ENCODE results near the gene ATRN.

DNA sequence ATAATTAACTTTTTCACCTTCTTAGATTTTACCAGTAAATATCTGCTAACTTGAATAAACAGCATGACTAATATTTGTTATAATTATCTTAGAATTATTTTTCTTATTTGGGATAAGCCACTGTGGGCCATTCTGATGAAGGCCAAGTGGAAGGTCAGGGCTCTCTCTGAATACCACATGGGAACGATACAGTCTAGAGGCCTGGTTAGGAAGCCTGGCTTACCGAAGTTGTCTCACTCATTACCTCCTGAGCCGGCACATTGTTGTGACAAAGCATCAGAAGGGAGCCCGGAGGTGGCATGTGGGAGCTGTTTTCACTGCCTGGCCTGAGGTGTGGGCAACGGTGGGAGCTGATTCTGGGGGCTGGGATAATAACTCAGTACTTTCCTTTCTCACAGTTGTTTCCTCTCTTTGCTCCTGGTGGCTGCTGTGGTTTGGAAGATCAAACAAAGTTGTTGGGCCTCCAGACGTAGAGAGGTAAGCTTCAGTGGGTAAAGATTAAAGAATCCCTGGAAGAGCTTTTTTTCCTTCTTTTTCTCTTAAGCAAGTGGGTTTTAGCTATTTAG is 163.2 kb downstream of the ATRN start:
- TF ChIP-seq, protein P1, sequence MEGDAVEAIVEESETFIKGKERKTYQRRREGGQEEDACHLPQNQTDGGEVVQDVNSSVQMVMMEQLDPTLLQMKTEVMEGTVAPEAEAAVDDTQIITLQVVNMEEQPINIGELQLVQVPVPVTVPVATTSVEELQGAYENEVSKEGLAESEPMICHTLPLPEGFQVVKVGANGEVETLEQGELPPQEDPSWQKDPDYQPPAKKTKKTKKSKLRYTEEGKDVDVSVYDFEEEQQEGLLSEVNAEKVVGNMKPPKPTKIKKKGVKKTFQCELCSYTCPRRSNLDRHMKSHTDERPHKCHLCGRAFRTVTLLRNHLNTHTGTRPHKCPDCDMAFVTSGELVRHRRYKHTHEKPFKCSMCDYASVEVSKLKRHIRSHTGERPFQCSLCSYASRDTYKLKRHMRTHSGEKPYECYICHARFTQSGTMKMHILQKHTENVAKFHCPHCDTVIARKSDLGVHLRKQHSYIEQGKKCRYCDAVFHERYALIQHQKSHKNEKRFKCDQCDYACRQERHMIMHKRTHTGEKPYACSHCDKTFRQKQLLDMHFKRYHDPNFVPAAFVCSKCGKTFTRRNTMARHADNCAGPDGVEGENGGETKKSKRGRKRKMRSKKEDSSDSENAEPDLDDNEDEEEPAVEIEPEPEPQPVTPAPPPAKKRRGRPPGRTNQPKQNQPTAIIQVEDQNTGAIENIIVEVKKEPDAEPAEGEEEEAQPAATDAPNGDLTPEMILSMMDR (IDR thresholded peaks at IDR 0.05) = no peak
- TF ChIP-seq EZH2 (IDR thresholded peaks at IDR 0.05; ENCODE audit: borderline replicate concordance, insufficient read depth, low read depth, low read length, poor library complexity, severe bottlenecking) = no peak

Measured in B cell (primary cell).